ENCODE measurements around the gene ARHGEF17. TPM values are rescaled to one million over a fixed set of nuclear protein-coding genes. Genes with fewer than 3 reads are reported as not detected.

The ARHGEF17 gene
- total and polyA plus RNA-seq, 8 donors = 5.0 to 66.5 (median 33.6) TPM

GRCh38 chr11:73313652-73314051 lies 5.6 kb downstream of the ARHGEF17 start:
- Histone ChIP-seq H3K4me3 (peak overlapping the region; percentile 55 to 83 (median 74)), H3K9me3 (no peaks in the 10 kb centered on the region), H3K36me3 (no peaks in the 10 kb centered on the region), H3K27me3 (no peaks in the 10 kb centered on the region), H3K27ac (peak overlapping the region in 4 of 5 donors; percentile 94 to 97 (median 95)), H3K4me1 (peaks cover 84 to 98% (median 94%) of the 10 kb centered on the region in 4 donors)
- TF ChIP-seq POLR2AphosphoS5 (IDR thresholded peaks at IDR 0.05) (no peak), POLR2A (IDR thresholded peaks at IDR 0.05) (no peak), EP300 (IDR thresholded peaks at IDR 0.05) (no peak)
- DNase-seq = no peak
- 36 to 65% (median 57%) methylated on average over 1 of the region's 1 CpG for whole genome bisulfite sequencing, 5 donors
- intact Hi-C loops (cut with DNase I; ENCODE audit: low total_unique reads) = no loop called here

GRCh38 chr11:73314117-73314961 lies 6.3 kb downstream of the ARHGEF17 start:
- DNase-seq = peak in 1 of 2 donors; percentile 64
- no peaks in the 10 kb centered on the region for H3K27me3 ChIP-seq
- no peaks in the 10 kb centered on the region for H3K9me3 ChIP-seq
- peak in 1 of 3 donors; percentile 32 for TF ChIP-seq POLR2AphosphoS5 (IDR thresholded peaks at IDR 0.05)
- TF ChIP-seq EP300 (IDR thresholded peaks at IDR 0.05) = no peak
- no peak for TF ChIP-seq CTCF (IDR thresholded peaks at IDR 0.05)
- intact Hi-C loops (cut with DNase I; ENCODE audit: low total_unique reads) = no loop called here
- H3K4me1 ChIP-seq = peaks cover 85 to 100% (median 93%) of the 10 kb centered on the region in 4 donors
- WGBS, 5 donors = 55 to 61% (median 56%) methylated on average over 9 to 11 of the region's 11 CpGs
- H3K4me3 ChIP-seq = peak overlapping the region; percentile 55 to 83 (median 74)
- peak overlapping the region; percentile 31 to 97 (median 95) for H3K27ac ChIP-seq
- H3K36me3 ChIP-seq = no peaks in the 10 kb centered on the region

- intact Hi-C loops (cut with DNase I; ENCODE audit: low total_unique reads) = no loop called here
- Histone ChIP-seq H3K27ac (peak overlapping the region in 4 of 5 donors; percentile 94 to 97 (median 95)), H3K27me3 (no peaks in the 10 kb centered on the region), H3K9me3 (no peaks in the 10 kb centered on the region), H3K4me1 (peaks cover 86 to 99% (median 92%) of the 10 kb centered on the region in 4 donors), H3K36me3 (no peaks in the 10 kb centered on the region), H3K4me3 (peak overlapping the region in 1 of 4 donors; percentile 8)
- 43 to 74% (median 62%) methylated on average over 8 to 9 of the region's 9 CpGs for WGBS, 5 donors
- TF ChIP-seq CTCF (IDR thresholded peaks at IDR 0.05) = no peak
- no peak for TF ChIP-seq POLR2A (IDR thresholded peaks at IDR 0.05)
- no peak for TF ChIP-seq EP300 (IDR thresholded peaks at IDR 0.05)
- peak in 1 of 3 donors; percentile 40 for TF ChIP-seq POLR2AphosphoS5 (IDR thresholded peaks at IDR 0.05)
- peak in 1 of 2 donors; percentile 86 for DNase-seq
These were observed 7.4 kb downstream of the ARHGEF17 start for GRCh38 chr11:73315293-73316020.

GRCh38 chr11:73316422-73316821 lies 8.3 kb downstream of the ARHGEF17 start:
- WGBS, 5 donors = 55 to 80% (median 74%) methylated on average over 1 of the region's 1 CpG
- DNase-seq = no peak
- H3K4me1 ChIP-seq = peaks cover 85 to 99% (median 92%) of the 10 kb centered on the region in 4 donors
- no peaks in the 10 kb centered on the region for H3K36me3 ChIP-seq
- intact Hi-C loops (cut with DNase I; ENCODE audit: low total_unique reads) = no loop called here
- no peaks in the 10 kb centered on the region for H3K27me3 ChIP-seq
- peak overlapping the region in 4 of 5 donors; percentile 94 to 97 (median 95) for H3K27ac ChIP-seq
- TF ChIP-seq CTCF (IDR thresholded peaks at IDR 0.05) (no peak), EP300 (IDR thresholded peaks at IDR 0.05) (no peak), POLR2A (IDR thresholded peaks at IDR 0.05) (no peak), POLR2AphosphoS5 (IDR thresholded peaks at IDR 0.05) (no peak)
- no peaks in the 10 kb centered on the region for H3K9me3 ChIP-seq
- no peak overlapping the region for H3K4me3 ChIP-seq

Data from stomach (tissue), 9 donors.